ENCODE data around the gene NOSTRIN.
"Not testable (repeated sequence)": the region's sequence is repeated elsewhere in the genome, so short reads cannot be mapped to it uniquely, and the experiment has no call there.

The NOSTRIN gene

GRCh38 chr2:168819829-168820489 is 17.5 kb downstream of the NOSTRIN start:
- DNase-seq = no peak

- no peak for DNase-seq
These were observed 19.1 kb downstream of the NOSTRIN start for GRCh38 chr2:168821577-168821976.

GRCh38 chr2:168821992-168822391 is 19.6 kb downstream of the NOSTRIN start:
- no peak for DNase-seq

GRCh38 chr2:168825126-168825525 is 22.7 kb downstream of the NOSTRIN start:
- DNase-seq = no peak

- no peak for DNase-seq
These were observed 28.5 kb downstream of the NOSTRIN start for GRCh38 chr2:168830958-168831357.

- no peak for DNase-seq
These were observed 29.2 kb downstream of the NOSTRIN start for GRCh38 chr2:168831662-168832061.

GRCh38 chr2:168835969-168836368 is 33.5 kb downstream of the NOSTRIN start:
- DNase-seq = no peak

GRCh38 chr2:168841445-168841844 is 39.0 kb downstream of the NOSTRIN start:
- DNase-seq = no peak

GRCh38 chr2:168843253-168843652 is 40.8 kb downstream of the NOSTRIN start:
- no peak for DNase-seq

- no peak for DNase-seq
These were observed 45.8 kb downstream of the NOSTRIN start for GRCh38 chr2:168848225-168848624.

GRCh38 chr2:168849610-168850009 is 47.2 kb downstream of the NOSTRIN start:
- peak in 1 of 2 experiments; percentile 2 for DNase-seq

- no peak for DNase-seq
These were observed 48.4 kb downstream of the NOSTRIN start for GRCh38 chr2:168850846-168851245.

GRCh38 chr2:168851674-168852320 is 49.4 kb downstream of the NOSTRIN start:
- peak; percentile 7 to 12 for DNase-seq

GRCh38 chr2:168852481-168852880 is 50.0 kb downstream of the NOSTRIN start:
- no peak for DNase-seq

GRCh38 chr2:168853471-168853870 is 51.0 kb downstream of the NOSTRIN start:
- no peak for DNase-seq

- no peak for DNase-seq
These were observed 52.2 kb downstream of the NOSTRIN start for GRCh38 chr2:168854651-168855050.

GRCh38 chr2:168855601-168856000 is 53.2 kb downstream of the NOSTRIN start:
- DNase-seq = no peak

GRCh38 chr2:168858146-168858545 is 55.7 kb downstream of the NOSTRIN start:
- no peak for DNase-seq

- not testable (repeated sequence) for DNase-seq
These were observed 64.7 kb downstream of the NOSTRIN start for GRCh38 chr2:168867164-168867563.

- DNase-seq = not testable (repeated sequence)
These were observed 67.9 kb downstream of the NOSTRIN start for GRCh38 chr2:168870369-168870768.

- DNase-seq = not testable (repeated sequence)
These were observed 68.4 kb downstream of the NOSTRIN start for GRCh38 chr2:168870824-168871223.

GRCh38 chr2:168874368-168875054 is 72.1 kb downstream of the NOSTRIN start:
- no peak for DNase-seq

GRCh38 chr2:168882163-168882562 is 79.7 kb downstream of the NOSTRIN start:
- DNase-seq = not testable (repeated sequence)

GRCh38 chr2:168884975-168885374 is 82.5 kb downstream of the NOSTRIN start:
- DNase-seq = no peak

Data from SW 1271 (cell line).